Glomerular endothelial cell (primary cell): ENCODE measurements around the gene ARHGAP26. TPM values are rescaled to one million over a fixed set of nuclear protein-coding genes. Genes with fewer than 3 reads are reported as not detected.
"Not testable (repeated sequence)": the region's sequence is repeated elsewhere in the genome, so short reads cannot be mapped to it uniquely, and the experiment has no call there.

Source experiments
- DNase-seq: peaks from one replicate; pipeline ENCODE4 v3.0.0-alpha.2; 2011; ENCODE audit warnings: low read depth, low spot score; ENCODE audit errors: extremely low read depth
- total RNA-seq: library from RNA; depleted of rRNA; stranded (reverse); fragments of >200 nt; gene quantifications from 2 replicates; pipeline ENCODE4 v1.2.3, GENCODE V29; 2015

Gene ARHGAP26
- total RNA-seq, 1 donor from 2014 or later, result 33.1 TPM

DNA sequence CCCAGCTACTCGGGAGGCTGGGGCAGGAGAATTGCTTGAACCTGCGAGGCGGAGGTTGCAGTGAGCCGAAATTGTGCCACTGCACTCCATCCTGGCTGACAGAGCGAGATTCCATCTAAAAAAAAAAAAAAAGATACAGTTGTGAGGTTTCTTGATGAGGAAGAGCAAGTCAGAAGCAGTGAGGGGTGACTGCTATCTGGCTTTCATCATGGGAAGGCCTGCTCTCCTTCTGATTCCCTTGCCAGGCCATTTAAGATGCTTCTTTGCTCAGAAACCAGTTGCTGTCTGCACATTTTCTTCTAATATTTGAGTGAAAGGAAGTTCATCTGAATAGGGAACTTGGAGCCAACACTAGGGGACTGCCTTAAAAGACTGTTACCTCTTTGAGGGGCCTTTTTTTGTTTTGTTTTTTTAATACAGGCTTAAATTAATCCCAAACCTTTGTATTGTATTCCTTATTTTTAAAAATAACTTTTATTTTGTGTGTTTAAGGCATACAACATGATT lies 201.9 kb downstream of the ARHGAP26 start:
- no peak for DNase-seq

DNA sequence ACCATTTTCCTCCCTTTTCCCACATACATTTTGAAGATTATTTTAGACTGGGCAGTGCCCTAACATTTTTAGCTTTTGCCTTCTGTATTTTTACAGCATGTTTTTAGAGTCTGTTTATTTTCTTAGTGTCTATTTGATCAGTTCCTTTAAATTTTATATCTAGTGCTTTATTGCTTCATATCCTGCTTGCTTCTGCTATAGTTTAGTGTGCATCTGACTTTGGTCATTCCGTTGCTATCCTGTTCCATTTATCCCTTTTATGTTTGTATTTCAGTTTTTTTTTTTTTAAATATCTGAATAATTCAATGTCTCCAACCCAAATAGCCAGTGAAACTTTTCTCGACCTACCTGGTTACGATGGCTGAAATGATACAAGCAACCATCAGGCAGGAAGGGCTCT lies 203.8 kb downstream of the ARHGAP26 start:
- DNase-seq, result no peak

DNA sequence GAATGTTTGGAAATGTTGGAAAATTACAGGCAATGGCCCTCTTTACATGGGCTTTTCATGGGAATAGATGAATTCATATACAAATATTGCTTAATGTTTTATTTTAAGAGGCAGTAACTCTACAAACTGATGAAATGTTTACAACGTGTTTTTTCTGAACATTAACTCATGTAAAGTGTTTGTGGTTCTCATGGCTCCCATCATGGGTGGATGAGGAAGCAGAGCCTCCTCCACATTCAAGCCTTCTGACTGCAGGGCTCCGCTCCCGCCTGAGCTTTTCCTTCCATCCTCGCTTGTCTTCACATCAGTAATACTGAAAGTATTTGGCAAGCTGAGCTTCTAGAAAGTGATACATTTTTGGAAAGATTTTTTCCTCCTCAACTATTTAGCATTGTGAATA lies 204.2 kb downstream of the ARHGAP26 start:
- DNase-seq, result no peak

DNA sequence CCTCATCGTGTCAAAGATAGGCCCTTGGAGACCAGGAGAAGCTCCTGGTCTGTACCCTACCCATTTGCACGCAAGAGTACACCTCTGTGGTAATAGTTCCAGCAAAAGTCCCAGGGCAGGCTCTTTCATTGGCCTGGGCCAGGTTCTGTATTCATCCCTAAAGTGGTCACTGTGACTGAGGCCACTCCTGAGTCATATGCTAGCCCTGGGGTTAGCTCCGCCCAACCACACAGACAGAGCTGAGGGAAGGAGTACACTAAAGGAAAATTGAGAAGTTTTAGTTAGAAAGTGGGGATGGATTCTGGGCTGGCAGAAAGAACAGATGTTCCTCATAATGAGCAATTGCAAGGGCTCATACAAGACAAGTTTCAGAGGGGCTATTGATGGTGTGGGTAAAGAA lies 206.7 kb downstream of the ARHGAP26 start:
- no peak for DNase-seq

DNA sequence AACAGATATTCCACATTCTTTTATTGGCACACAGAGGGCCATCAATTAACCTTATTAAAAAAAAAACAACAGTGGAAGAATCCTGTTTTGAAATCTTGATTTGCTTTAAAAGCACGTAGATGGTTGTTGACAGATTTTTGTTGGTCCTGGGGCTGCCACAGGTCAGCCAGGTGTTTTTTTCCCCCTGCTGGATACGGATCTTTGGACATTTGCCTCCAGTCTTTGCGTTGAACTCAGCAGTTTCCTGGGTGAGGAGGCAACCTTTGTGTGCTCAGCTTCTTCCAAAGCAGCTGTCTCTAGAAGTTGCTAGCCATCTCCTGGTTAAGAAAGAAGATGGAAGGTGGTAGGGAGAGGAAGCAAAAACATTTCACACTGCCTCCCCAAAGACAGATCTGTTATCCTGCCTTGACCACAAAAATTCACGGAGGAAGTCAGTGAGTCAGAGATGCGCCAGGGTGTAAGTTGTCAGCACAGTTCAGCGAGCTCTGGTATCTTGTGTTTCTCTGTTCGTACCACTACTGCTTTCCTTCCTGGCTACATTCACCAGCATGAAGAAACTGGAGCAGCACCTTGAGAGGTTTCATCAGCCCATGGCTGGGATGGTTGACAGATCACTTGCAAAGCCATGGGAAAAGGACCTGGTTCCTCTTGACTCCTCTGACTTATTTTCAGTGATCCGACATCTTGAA lies 207.3 kb downstream of the ARHGAP26 start:
- DNase-seq, result no peak

DNA sequence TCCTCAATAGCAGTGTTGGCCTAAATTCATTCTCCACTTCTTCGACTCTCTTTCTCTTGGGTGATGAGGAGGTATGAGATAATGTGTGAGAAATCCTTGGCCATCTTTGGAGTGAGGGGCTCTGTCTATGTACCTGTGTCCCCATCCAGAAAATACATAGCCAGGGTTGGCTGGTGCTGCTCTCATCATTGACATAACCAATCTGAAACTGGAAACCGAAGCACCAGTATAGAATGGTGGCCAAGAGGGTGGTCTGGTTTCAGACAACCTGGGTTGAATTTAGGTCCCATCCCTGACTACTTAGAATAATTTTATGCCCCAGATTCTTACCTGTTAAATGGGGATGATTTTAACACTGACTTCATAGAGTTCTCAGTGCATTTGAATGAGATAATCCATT lies 208.1 kb downstream of the ARHGAP26 start:
- DNase-seq, result no peak

DNA sequence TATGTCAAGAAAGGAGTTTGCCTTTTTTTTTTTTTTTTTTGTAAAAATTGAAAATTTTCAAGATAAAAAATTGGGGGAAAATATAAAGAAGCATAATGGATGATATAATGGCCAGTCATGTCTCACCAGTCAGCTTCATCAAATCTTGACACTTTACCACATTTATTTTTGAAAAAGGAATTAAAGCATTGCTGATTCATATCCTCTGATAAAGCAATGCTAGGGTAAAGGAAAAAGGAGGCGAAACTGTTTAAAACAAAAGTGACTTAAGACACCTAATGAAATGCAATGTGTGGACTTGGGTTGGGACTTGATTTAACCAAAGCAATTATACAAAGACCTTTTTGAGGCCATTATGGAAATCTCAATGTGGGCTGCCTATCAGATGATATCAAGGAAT lies 208.5 kb downstream of the ARHGAP26 start:
- DNase-seq, result no peak

DNA sequence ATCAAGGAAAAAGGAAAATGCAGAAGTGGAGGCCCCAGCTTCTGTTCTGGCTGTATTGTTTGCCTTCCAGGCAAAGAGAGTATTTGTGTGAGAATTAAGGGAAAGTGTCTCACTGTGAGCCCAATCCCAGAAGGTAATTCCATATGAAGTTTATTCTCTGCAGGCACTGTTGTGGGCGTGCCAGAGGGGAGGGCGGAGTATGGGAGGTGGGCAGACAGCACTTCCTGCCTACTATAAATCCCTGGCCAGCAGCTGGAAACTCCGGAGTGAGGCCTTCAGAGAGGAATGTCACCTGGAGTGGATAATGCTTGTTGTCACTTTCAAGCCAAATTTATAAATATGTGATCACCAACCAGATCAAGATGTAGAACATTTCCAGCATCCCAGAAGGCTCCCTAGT lies 209.5 kb downstream of the ARHGAP26 start:
- DNase-seq, result no peak

DNA sequence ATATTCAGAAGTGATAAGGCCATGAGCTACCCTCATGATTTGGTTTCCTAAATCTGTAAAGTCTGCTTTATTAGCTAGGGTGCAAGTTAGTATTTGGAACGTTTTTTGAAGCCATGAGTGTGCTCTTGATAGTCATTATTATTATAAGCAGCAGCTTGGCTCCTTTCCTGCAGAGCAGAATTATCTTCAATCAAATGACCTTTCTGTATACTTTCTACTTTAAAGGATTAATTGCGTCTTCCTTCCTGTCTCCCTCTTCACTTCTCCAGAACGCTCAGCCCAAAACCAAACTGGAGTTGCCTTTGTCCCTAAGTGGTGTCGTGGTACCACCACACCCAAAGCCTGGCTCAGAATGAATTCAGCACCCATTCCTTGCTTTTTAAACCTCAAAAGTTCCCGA lies 211.3 kb downstream of the ARHGAP26 start:
- no peak for DNase-seq

DNA sequence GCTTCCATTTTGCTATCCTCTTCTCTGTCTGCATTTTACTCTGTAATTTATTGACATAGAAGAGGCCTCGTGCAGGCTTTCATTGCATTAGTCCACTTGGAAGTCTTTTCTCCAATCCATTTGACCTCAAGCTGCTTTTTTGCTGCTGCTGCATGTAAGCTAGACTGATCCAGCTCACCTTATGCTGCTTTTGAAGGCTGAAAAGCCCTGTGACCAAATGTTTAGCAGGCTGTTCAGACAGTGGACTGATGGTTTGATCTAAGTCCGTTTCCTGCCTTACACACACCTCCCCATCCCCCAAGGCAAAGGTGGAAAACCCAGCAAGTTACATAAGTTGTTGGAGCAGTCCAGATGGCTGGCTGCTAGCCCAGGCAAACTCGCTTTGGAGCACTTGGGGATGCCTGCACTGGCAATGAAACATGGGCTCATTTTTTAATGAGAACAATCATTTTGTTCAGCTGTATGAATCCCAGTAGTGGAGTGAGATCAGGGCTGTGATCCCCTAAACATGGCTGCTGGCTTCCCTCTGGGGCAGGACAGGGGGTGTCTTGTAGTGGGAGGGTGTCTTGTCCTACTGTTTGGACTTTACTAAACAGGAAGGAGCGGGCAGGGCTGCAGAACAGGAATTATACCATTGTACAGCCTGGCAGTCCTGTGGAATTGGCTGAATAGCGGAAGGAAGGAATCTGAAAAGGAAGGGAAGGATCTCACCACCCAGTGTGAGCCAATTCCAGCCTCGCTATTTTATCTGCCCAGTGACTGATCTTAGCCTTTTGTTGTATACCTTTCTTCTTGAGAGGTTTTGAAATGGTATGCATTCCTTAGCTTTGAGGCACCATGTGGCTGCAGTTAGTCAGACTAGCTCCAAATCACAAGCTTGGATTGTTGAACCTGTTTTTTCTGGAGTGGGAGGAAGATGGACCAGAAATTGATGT lies 212.0 kb downstream of the ARHGAP26 start:
- no peak for DNase-seq

DNA sequence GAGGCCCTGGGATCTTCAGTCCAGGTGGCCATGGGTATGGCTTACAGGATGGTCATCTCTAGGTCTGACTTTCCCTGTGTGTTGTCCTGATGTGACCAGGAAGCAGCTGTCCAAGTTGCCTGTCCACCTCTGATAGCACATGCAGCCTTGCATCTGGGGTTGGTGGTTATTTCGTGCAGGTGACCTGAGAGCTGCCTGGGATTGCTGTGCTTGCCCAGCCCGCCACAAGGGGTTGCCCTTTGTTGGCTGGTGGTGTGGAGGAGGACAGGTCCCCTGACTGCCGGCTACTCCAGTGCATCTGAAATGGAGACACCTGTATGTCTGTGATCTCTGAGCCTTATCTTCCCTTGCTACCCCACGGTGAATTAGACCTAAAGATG lies 212.6 kb downstream of the ARHGAP26 start:
- DNase-seq, result no peak

DNA sequence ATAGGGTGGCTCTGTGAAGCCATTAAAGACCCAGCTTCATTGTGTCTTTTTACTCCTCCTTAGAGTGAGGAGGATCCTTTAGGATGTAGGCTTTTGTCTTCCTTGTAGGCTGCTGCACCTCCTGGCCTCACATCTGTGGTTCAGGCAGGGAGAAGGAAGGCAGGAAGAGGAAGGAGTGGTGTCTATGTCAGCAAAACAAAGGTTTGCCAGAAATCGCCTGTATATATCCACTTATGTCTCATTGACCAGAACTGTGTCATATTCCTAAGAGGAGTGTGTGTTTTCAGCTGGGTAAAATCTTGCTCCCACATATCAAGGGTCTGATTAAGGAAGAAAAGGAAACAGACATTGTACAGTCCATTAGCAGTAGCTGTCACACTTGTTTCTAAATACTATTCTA lies 213.8 kb downstream of the ARHGAP26 start:
- no peak for DNase-seq

DNA sequence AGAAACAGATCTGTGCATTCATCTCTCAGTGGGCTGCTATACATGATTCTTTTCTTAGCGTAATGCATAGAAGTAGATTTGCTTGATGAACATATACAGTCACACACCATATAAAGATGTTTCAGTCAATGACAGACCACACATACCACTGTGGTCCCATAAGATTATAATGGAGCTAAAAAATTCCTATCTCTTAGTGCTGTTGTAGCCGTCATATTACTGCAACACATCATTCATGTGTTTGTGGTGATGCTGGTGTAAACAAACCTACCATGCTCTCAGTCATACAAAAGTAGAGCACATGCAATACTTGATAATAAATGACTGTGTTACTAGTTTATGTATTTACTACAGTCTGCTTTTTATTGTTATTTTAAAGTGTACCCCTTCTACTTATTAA lies 214.3 kb downstream of the ARHGAP26 start:
- no peak for DNase-seq

DNA sequence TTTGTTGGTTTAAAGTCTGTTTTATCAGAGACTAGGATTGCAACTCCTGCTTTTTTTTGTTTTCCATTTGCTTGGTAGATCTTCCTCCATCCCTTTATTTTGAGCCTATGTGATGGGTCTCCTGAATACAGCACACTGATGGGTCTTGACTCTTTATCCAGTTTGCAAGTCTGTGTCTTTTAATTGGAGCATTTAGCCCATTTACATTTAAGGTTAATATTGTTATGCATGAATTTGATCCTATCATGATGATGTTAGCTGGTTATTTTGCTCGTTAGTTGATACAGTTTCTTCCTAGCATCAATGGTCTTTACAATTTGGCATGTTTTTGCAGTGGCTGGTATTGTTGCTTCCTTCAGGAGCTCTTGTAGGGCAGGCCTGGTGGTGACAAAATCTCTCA lies 219.1 kb downstream of the ARHGAP26 start:
- DNase-seq, result not testable (repeated sequence)

DNA sequence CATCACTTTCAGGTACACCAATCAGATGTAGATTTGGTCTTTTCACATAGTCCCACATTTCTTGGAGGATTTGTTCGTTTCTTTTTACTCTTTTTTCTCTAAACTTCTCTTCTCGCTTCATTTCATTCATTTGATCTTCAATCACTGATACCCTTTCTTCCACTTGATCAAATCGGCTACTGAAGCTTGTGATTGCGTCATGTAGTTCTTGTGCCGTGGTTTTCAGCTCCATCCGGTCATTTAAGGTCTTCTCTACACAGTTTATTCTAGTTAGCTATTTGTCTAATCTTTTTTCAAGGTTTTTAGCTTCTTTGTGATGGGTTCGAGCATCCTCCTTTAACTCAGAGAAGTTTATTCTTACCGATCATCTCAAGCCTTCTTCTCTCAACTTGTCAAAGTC lies 219.9 kb downstream of the ARHGAP26 start:
- DNase-seq, result not testable (repeated sequence)

DNA sequence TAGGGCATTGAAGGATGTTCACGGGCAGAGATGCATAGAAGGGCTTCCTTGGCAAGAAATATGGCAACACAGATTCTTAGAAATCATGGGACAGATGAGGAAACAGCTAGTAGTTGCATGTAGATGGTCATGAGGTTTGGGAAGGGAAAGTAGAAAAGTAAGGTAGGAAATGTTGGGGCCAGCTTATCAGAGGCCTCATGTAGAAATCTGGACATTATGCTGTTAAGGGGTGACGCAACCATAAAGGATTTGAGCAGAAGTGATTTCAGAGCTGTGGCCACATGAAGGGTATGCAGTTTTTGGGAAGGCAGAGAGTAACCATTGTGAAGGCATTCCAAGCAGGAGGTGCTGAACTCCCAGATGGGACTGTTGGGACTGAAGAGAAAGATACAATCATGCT lies 224.0 kb downstream of the ARHGAP26 start:
- DNase-seq, result no peak

DNA sequence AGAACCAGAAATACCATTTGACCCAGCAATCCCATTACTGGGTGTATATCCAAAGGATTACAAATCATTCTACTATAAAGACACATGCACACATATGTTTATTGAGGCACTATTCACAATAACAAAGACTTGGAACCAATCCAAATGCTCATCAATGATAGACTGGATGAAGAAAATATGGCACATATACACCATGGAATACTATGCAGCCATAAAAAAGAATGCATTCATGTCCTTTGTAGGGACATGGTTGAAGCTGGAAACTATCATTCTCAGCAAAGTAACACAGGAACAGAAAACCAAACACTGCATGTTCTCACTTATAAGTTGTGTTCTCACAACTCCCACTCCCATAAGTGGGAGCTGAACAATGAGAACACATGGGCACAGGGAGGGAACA lies 225.4 kb downstream of the ARHGAP26 start:
- DNase-seq, result not testable (repeated sequence)

DNA sequence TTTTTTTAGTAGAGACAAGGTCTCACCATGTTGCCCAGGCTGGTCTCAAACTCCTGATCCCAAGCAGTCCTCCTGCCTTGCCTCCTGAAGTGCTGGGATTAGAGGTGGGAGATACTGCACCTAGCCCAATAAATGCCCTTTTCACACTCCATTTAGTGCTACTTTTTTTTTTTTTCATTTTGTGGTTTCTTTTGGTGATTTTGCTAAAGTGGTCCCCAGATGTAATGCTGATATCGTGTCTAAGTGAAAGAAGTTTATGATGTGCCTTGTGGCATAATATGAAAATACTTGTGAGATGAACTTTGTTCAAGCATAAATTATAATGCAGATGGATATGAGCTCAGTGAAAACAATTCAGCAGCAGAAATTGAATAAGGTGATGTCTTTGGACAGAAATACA lies 227.4 kb downstream of the ARHGAP26 start:
- no peak for DNase-seq

DNA sequence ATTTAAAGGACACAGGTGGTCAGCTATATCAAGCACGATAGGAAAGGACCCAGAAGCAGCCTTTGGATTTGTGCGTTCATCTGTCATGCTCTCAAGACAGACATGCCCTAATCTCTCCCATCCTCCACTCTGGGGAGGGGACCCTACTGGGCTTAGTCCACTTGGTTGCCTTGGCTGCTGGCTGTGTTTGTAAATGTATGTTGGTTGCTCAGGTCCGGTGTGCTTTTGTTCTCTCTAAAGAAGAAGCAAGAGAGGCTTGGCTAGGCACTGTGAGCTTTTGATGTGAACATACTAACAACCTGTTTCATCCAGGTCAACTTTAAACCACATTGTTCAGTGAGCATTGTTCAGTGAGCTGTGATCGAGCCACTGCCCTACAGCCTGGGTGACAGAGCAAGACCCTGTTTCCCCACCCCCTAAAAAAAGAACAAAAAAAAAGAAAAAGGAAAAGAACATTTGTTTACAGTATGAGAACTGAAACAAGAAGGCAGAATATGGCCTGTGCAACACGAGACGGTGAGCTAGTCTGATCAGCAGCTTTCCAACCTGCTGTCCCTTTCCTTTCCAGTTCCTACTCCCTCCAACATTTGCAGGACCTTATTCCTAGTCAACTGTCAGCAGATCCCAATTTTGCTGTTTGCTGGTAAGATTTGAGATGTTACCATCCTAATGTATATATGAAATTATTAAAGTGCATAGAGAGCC lies 228.3 kb downstream of the ARHGAP26 start:
- no peak for DNase-seq

DNA sequence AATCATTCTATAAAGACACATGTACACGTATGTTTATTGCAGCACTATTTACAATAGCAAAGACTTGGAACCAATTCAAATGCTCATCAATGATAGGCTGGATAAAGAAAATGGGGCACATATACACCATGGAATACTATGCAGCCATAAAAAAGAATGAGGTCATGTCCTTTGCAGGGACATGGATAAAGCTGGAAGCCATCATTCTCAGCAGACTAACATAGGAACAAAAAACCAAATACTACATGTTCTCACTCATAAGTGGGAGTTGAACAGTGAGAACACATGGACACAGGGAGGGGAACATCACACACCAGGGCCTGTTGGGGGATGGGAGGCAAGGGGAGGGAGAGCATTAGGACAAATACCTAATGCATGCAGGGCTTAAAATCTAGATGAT lies 230.4 kb downstream of the ARHGAP26 start:
- not testable (repeated sequence) for DNase-seq

DNA sequence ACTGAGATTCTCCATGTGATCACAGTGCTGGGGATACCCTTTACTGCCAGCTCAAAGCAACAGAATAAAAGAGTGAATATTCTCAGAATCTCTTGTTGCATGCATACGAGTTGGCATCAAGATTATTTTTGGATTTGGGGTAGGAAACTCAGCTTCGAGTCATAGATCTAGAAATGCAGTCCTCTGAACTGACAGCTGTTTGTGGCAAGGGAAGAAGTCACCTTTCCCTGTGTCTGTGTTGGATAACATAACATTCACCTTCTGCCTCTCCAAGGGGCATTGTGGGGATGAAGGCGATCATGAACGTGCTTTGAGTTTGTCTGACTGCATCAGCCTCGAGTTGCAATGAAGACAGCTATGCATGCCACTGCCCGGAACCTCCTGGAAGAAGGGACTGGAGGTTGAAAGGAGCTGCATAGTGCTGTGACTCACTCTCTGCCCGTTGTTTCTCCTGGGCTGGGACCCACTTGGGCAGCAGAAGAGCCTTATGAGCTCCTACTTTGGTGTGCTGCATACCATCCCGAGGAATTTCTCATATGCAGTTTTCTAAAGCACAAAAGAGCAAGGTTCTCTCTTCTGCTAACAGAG lies 231.7 kb downstream of the ARHGAP26 start:
- no peak for DNase-seq
